Gastrocnemius medialis (tissue), 4 donors: Measurements from ENCODE around the gene FOSL2.

Experiments used
- POLR2A ChIP-seq, 2 donors: fragments of 450-650 bp; IDR thresholded peaks; one replicate each; pipeline ENCODE4 v1.6.1; 2017; ENCODE audit warnings: antibody characterized with exemption in 2 of 2, mild to moderate bottlenecking in 2 of 2, moderate library complexity in 2 of 2
- TF ChIP-seq, protein P1 (sequence below), 5 experiments: fragments of 450-650 bp in 3 of 5; fragments of 200-600 bp in 2 of 5; sonication (generic) in 2 of 5; IDR thresholded peaks in 4 of 5; conservative IDR thresholded peaks in 1 of 5; 1 replicate in 4 of 5; 2 replicates in 1 of 5; pipeline ENCODE4 v1.5.1; 2016 to 2019; ENCODE audit warnings: antibody characterized with exemption in 5 of 5, mild to moderate bottlenecking in 3 of 5, moderate library complexity in 3 of 5

DNA sequence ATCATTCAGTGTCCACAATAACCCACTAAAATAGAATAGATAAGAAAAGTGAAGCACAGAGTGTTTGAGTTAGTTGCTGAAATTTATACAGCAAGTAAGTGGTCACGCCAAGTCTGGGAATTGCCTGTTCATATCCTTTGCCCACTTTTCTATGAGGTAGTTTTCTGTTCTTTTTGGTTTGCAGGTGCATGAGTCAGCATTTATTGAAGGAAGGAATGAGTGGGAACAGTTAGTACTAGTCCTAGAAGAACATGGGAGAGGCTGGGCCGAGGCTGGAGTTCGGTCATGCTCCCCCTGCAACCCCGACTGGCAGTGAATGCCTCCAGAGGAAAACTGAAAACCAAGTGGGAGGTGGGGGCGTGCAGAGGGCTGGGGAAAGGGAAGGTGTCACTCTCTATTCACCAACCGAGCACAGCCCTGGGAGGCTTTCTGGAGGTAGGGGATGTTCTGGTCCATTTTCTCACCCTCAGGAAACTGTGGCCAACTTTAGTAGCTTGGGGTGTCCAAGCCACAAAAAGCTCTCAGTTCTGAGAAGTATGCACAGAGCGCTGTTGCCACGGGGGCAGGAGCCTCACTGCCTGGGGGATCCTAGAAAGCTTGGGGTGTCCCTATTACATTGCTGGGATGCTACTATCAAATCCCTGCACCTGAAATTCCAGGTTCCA, 41.4 kb downstream of the FOSL2 start:
- TF ChIP-seq, protein P1, sequence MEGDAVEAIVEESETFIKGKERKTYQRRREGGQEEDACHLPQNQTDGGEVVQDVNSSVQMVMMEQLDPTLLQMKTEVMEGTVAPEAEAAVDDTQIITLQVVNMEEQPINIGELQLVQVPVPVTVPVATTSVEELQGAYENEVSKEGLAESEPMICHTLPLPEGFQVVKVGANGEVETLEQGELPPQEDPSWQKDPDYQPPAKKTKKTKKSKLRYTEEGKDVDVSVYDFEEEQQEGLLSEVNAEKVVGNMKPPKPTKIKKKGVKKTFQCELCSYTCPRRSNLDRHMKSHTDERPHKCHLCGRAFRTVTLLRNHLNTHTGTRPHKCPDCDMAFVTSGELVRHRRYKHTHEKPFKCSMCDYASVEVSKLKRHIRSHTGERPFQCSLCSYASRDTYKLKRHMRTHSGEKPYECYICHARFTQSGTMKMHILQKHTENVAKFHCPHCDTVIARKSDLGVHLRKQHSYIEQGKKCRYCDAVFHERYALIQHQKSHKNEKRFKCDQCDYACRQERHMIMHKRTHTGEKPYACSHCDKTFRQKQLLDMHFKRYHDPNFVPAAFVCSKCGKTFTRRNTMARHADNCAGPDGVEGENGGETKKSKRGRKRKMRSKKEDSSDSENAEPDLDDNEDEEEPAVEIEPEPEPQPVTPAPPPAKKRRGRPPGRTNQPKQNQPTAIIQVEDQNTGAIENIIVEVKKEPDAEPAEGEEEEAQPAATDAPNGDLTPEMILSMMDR (IDR thresholded peaks at IDR 0.05 in 4 of 5, conservative IDR thresholded peaks at IDR 0.05 in 1 of 5), result no peak
- no peak for TF ChIP-seq POLR2A (IDR thresholded peaks at IDR 0.05)
